Measurements from ENCODE around the gene EHHADH. TPM values are rescaled to one million over a fixed set of nuclear protein-coding genes. Genes with fewer than 3 reads are reported as not detected.
"Not testable (repeated sequence)": the region's sequence is repeated elsewhere in the genome, so short reads cannot be mapped to it uniquely, and the experiment has no call there.

Gene EHHADH
- total RNA-seq (2022) = 20.1 and 24.3 TPM in 2 replicates
- percentile 70 among the genes with signal in this experiment for Bru-seq, nascent RNA
- BruChase-seq, experiment 1, labeled RNA remaining after a 6-hour chase = percentile 61 among the genes with signal in this experiment
- BruChase-seq, experiment 2, labeled RNA remaining after a 2-hour chase = percentile 58 among the genes with signal in this experiment
- long read RNA-seq, partial matches to known transcripts = 2 of 15 reads
- long read RNA-seq, other reads (novel, unspliced or antisense) = 8 of 15 reads

GRCh38 chr3:185253645-185254410, at the start of gene EHHADH:
Gene EHHADH (minus strand): TSS chr3:185254049. CDS start chr3:185254022, 27 bp downstream.
- CTCF ChIA-PET = no interaction called here
- TF ChIP-seq CTCF (IDR thresholded peaks at IDR 0.05; ENCODE audit: unreplicated experiment) = no peak
- Mint-ChIP-seq H3K27me3 (ENCODE audit: unreplicated experiment) (no peaks in the 10 kb centered on the region), H3K4me3 (ENCODE audit: low read depth, unreplicated experiment) (peak within 1 kb of the TSS; percentile 66), H3K9me3 (ENCODE audit: low read depth, unreplicated experiment) (peaks cover 5% of the 10 kb centered on the region), H3K4me1 (ENCODE audit: low read depth, unreplicated experiment) (peaks cover 36% of the 10 kb centered on the region), H3K27ac (ENCODE audit: unreplicated experiment) (peak within 1 kb of the TSS; percentile 23), H3K36me3 (ENCODE audit: insufficient read depth, unreplicated experiment) (peaks cover 18% of the 10 kb centered on the region)
- TSS peak; percentile 68 for BruUV-seq (replicated peaks)
- DNase-seq = peak; percentile 89
- intact Hi-C loops (cut with micrococcal nuclease; ENCODE audit: unreplicated experiment) = no loop called here

DNA sequence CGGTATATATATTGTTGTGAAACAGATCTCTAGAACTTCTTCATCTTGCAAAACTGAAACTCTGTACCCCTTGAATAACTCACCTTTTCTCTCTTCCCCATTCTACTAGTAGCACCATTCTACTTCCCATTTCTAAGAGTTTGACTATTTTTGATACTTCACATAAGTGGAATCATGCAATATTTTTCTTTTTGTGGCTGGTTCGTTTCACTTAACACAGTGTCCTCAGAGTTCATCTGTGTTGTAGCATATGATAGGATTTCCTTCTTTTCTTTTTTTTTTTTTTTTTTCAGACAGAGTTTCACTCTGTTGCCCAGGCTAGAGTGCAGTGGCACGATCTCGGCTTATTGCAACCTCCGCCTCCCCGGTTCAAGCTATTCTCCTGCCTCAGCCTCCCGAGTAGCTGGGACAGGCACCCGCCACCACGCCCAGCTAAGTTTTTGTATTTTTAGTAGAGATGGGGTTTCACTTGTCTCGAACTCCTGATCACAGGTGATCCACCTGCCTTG, 46.1 kb upstream of the EHHADH start:
- H3K9me3 Mint-ChIP-seq (ENCODE audit: low read depth, unreplicated experiment); CTCF ChIA-PET; BruUV-seq (replicated peaks); H3K27ac Mint-ChIP-seq (ENCODE audit: unreplicated experiment); H3K4me3 Mint-ChIP-seq (ENCODE audit: low read depth, unreplicated experiment); H3K4me1 Mint-ChIP-seq (ENCODE audit: low read depth, unreplicated experiment); DNase-seq; intact Hi-C loops (cut with micrococcal nuclease; ENCODE audit: unreplicated experiment); H3K36me3 Mint-ChIP-seq (ENCODE audit: insufficient read depth, unreplicated experiment); H3K27me3 Mint-ChIP-seq (ENCODE audit: unreplicated experiment): not testable (repeated sequence)

GRCh38 chr3:185297867-185298266, 44.0 kb upstream of the EHHADH start:
- no peaks in the 10 kb centered on the region for H3K4me1 Mint-ChIP-seq (ENCODE audit: low read depth, unreplicated experiment)
- BruUV-seq (replicated peaks) = no TSS peak
- no peaks in the 10 kb centered on the region for H3K27me3 Mint-ChIP-seq (ENCODE audit: unreplicated experiment)
- no peak overlapping the region for H3K27ac Mint-ChIP-seq (ENCODE audit: unreplicated experiment)
- no peak overlapping the region for H3K4me3 Mint-ChIP-seq (ENCODE audit: low read depth, unreplicated experiment)
- CTCF ChIA-PET = interaction anchor here (0.7 kb wide), 2 partner anchors 306 to 1156 kb away, joined by 3 to 4 read pairs; no protein-coding TSS in a partner anchor
- intact Hi-C loops (cut with micrococcal nuclease; ENCODE audit: unreplicated experiment) = no loop called here
- peaks cover 12% of the 10 kb centered on the region for H3K36me3 Mint-ChIP-seq (ENCODE audit: insufficient read depth, unreplicated experiment)
- no peaks in the 10 kb centered on the region for H3K9me3 Mint-ChIP-seq (ENCODE audit: low read depth, unreplicated experiment)
- TF ChIP-seq CTCF (IDR thresholded peaks at IDR 0.05; ENCODE audit: unreplicated experiment) = no peak
- no peak for DNase-seq

GRCh38 chr3:185292238-185292637, 38.4 kb upstream of the EHHADH start:
- Mint-ChIP-seq H3K27me3 (ENCODE audit: unreplicated experiment) (no peaks in the 10 kb centered on the region), H3K4me1 (ENCODE audit: low read depth, unreplicated experiment) (peaks cover 16% of the 10 kb centered on the region), H3K36me3 (ENCODE audit: insufficient read depth, unreplicated experiment) (peaks cover 21% of the 10 kb centered on the region), H3K9me3 (ENCODE audit: low read depth, unreplicated experiment) (no peaks in the 10 kb centered on the region), H3K27ac (ENCODE audit: unreplicated experiment) (no peak overlapping the region), H3K4me3 (ENCODE audit: low read depth, unreplicated experiment) (no peak overlapping the region)
- TSS peak; percentile 13 for BruUV-seq (replicated peaks)
- CTCF ChIA-PET = interaction anchor here (0.7 kb wide), 1 partner anchor 931 kb away, joined by 3 read pairs; no protein-coding TSS in a partner anchor
- intact Hi-C loops (cut with micrococcal nuclease; ENCODE audit: unreplicated experiment) = no loop called here
- TF ChIP-seq CTCF (IDR thresholded peaks at IDR 0.05; ENCODE audit: unreplicated experiment) = no peak
- DNase-seq = no peak

All from Calu3 (cell line).